MM.1S (cell line): ENCODE data around the gene RBBP7.

Experiments used
- DNase-seq: peaks from one replicate; pipeline ENCODE4 v3.0.0-alpha.2; 2015
- H2AFZ ChIP-seq: fragments of 300-600 bp; sonication (generic); 2 replicates; pipeline ENCODE4 v1.6.0; 2016; ENCODE audit warnings: antibody characterized with exemption, low read length
- H3F3A ChIP-seq: fragments of 300-600 bp; sonication (generic); 2 replicates; pipeline ENCODE4 v1.6.1; 2016; ENCODE audit warnings: mild to moderate bottlenecking, antibody characterized with exemption, low read length, moderate library complexity, mixed read lengths; ENCODE audit not compliant: insufficient read depth
- H3K27ac ChIP-seq: fragments of 300-600 bp; sonication (generic); 2 replicates; pipeline ENCODE4 v1.5.1; 2016; ENCODE audit warnings: mild to moderate bottlenecking, low read length
- H3K27me3 ChIP-seq: fragments of 300-600 bp; sonication (generic); replicated peaks from 2 replicates; pipeline ENCODE4 v1.6.0; 2016; ENCODE audit warnings: low read length; ENCODE audit not compliant: insufficient read depth
- H3K36me3 ChIP-seq: fragments of 300-600 bp; sonication (generic); replicated peaks from 2 replicates; pipeline ENCODE4 v1.6.1; 2016; ENCODE audit warnings: mild to moderate bottlenecking, low read length, mixed read lengths; ENCODE audit not compliant: insufficient read depth
- H3K4me1 ChIP-seq: fragments of 300-600 bp; sonication (generic); 2 replicates; pipeline ENCODE4 v1.6.1; 2016; ENCODE audit warnings: low read length, mixed read lengths
- H3K4me2 ChIP-seq: fragments of 300-600 bp; sonication (generic); 2 replicates; pipeline ENCODE4 v1.6.0; 2016; ENCODE audit warnings: low read depth, low read length
- H3K4me3 ChIP-seq: fragments of 300-600 bp; sonication (generic); 2 replicates; pipeline ENCODE4 v1.5.1; 2016; ENCODE audit warnings: low read length, mixed read lengths
- H3K79me2 ChIP-seq: fragments of 300-600 bp; sonication (generic); 2 replicates; pipeline ENCODE4 v1.6.1; 2016; ENCODE audit warnings: mixed run types, low read length, mixed read lengths
- H3K9ac ChIP-seq: fragments of 300-600 bp; sonication (generic); 2 replicates; pipeline ENCODE4 v1.6.1; 2016; ENCODE audit warnings: low read length, mixed read lengths
- H3K9me2 ChIP-seq: fragments of 300-600 bp; sonication (generic); replicated peaks from 2 replicates; pipeline ENCODE4 v1.6.1; 2016; ENCODE audit warnings: mild to moderate bottlenecking, low read length, mixed read lengths; ENCODE audit not compliant: insufficient read depth
- H3K9me3 ChIP-seq: fragments of 300-600 bp; sonication (generic); replicated peaks from 2 replicates; pipeline ENCODE4 v1.6.1; 2016; ENCODE audit warnings: mild to moderate bottlenecking, low read length, mixed read lengths; ENCODE audit not compliant: insufficient read depth
- H4K20me1 ChIP-seq: fragments of 300-600 bp; sonication (generic); 2 replicates; pipeline ENCODE4 v1.6.1; 2016; ENCODE audit warnings: mild to moderate bottlenecking, low read length, moderate library complexity, mixed read lengths; ENCODE audit not compliant: insufficient read depth
- CTCF ChIP-seq: fragments of 300-600 bp; sonication (generic); IDR thresholded peaks from 2 replicates; pipeline ENCODE4 v1.5.1; 2016; ENCODE audit warnings: antibody characterized with exemption, low read length, mixed read lengths
- EZH2 ChIP-seq: fragments of 300-600 bp; sonication (generic); optimal IDR thresholded peaks from 2 replicates; pipeline ENCODE3; 2017; ENCODE audit warnings: low read depth, mild to moderate bottlenecking, antibody characterized with exemption, low read length, mixed read lengths
- EZH2phosphoT487 ChIP-seq: fragments of 300-600 bp; sonication (generic); IDR thresholded peaks from 2 replicates; pipeline ENCODE4 v1.6.1; 2018; ENCODE audit warnings: antibody characterized with exemption, low read length

Gene RBBP7

GRCh38 chrX:16828124-16828908, 41.8 kb downstream of the RBBP7 start:
- no peak overlapping the region for H3K27ac ChIP-seq

GRCh38 chrX:16827225-16827624, 42.9 kb downstream of the RBBP7 start:
- DNase-seq, result no peak
- Histone ChIP-seq H3F3A (no peaks in the 10 kb centered on the region; the same call in 1 of the 2 replicates), H3K4me1 (no peaks in the 10 kb centered on the region), H3K36me3 (no peaks in the 10 kb centered on the region; the same call in 1 of the 2 replicates), H3K27ac (no peak overlapping the region), H2AFZ (no peak overlapping the region), H3K79me2 (no peaks in the 10 kb centered on the region), H4K20me1 (no peaks in the 10 kb centered on the region), H3K9ac (no peak overlapping the region), H3K9me2 (no peaks in the 10 kb centered on the region), H3K9me3 (no peaks in the 10 kb centered on the region), H3K4me2 (no peak overlapping the region), H3K27me3 (no peaks in the 10 kb centered on the region), H3K4me3 (no peak overlapping the region)
- TF ChIP-seq CTCF (no peak), EZH2phosphoT487 (no peak), EZH2 (no peak)

More at GRCh38 chrX:16828124-16828908, 41.8 kb downstream of the RBBP7 start:
- Histone ChIP-seq H2AFZ (no peak overlapping the region), H3K4me3 (no peak overlapping the region), H3F3A (no peaks in the 10 kb centered on the region; the same call in 1 of the 2 replicates), H3K4me1 (no peaks in the 10 kb centered on the region), H3K9ac (no peak overlapping the region), H3K79me2 (no peaks in the 10 kb centered on the region), H3K9me3 (no peaks in the 10 kb centered on the region), H3K36me3 (no peaks in the 10 kb centered on the region; the same call in 1 of the 2 replicates), H4K20me1 (no peaks in the 10 kb centered on the region), H3K9me2 (no peaks in the 10 kb centered on the region), H3K4me2 (no peak overlapping the region), H3K27me3 (no peaks in the 10 kb centered on the region)
- no peak for DNase-seq
- TF ChIP-seq EZH2phosphoT487 (no peak), CTCF (no peak), EZH2 (no peak)

- H3K27me3 ChIP-seq, result no peaks in the 10 kb centered on the region
- H3K36me3 ChIP-seq, result no peaks in the 10 kb centered on the region; the same call in 1 of the 2 replicates
- no peak overlapping the region for H3K4me3 ChIP-seq
- TF ChIP-seq CTCF (peak; percentile 44), EZH2 (no peak), EZH2phosphoT487 (no peak)
- no peak overlapping the region for H3K9ac ChIP-seq
- no peaks in the 10 kb centered on the region for H3K9me3 ChIP-seq
- no peak overlapping the region for H3K4me2 ChIP-seq
- no peak overlapping the region for H3K27ac ChIP-seq
- DNase-seq, result peak; percentile 39
- no peaks in the 10 kb centered on the region for H3K9me2 ChIP-seq
- H3K79me2 ChIP-seq, result no peaks in the 10 kb centered on the region
- H3K4me1 ChIP-seq, result no peaks in the 10 kb centered on the region
- H3F3A ChIP-seq, result no peaks in the 10 kb centered on the region; the same call in 1 of the 2 replicates
- H2AFZ ChIP-seq, result no peak overlapping the region
- no peaks in the 10 kb centered on the region for H4K20me1 ChIP-seq
These were observed 44.0 kb downstream of the RBBP7 start for GRCh38 chrX:16826207-16826606.
